ENCODE results near the gene NUDC.
A peak's percentile ranks its signal among the peaks of the same experiment; 100 is the strongest.
"Not testable (repeated sequence)": the region's sequence is repeated elsewhere in the genome, so short reads cannot be mapped to it uniquely, and the experiment has no call there.

Gene NUDC

GRCh38 chr1:26989403-26990109 lies 68.0 kb downstream of the NUDC start:
- not testable (repeated sequence) for DNase-seq (ENCODE audit: low read depth in 2 of 2)

GRCh38 chr1:26991310-26992116 lies 70.0 kb downstream of the NUDC start:
- no peak for DNase-seq (ENCODE audit: low read depth in 2 of 2)

GRCh38 chr1:26993237-26994019 lies 71.9 kb downstream of the NUDC start, which contains the start of gene TRNP1:
TSS of gene TRNP1 (plus strand) at chr1:26993692. CDS start at chr1:26993787, 95 bp downstream.
- DNase-seq (ENCODE audit: low read depth in 2 of 2), result peak; percentile 40 to 57

- DNase-seq (ENCODE audit: low read depth in 2 of 2), result no peak
Observed at GRCh38 chr1:26994020-26994786, 72.7 kb downstream of the NUDC start.

- DNase-seq (ENCODE audit: low read depth in 2 of 2), result no peak
Observed at GRCh38 chr1:26994787-26995517, 73.4 kb downstream of the NUDC start.

GRCh38 chr1:26996024-26996423 lies 74.5 kb downstream of the NUDC start:
- no peak for DNase-seq (ENCODE audit: low read depth in 2 of 2)

All from stimulated activated CD8-positive, alpha-beta memory T cell treated with anti-CD3 and anti-CD28 coated beads, Interleukin-15, amount 100 ng/mL, for 48 hours (primary cell).